Lower leg skin (tissue), 4 donors: ENCODE measurements around the gene FRA10AC1. TPM values are rescaled to one million over a fixed set of nuclear protein-coding genes. Genes with fewer than 3 reads are reported as not detected.

ENCODE experiments used
- DNase-seq, 2 donors: peaks; one replicate each; pipeline ENCODE4 v3.0.0-alpha.2; 2019; ENCODE audit warnings: low spot score in 2 of 2
- H3K4me3 ChIP-seq: fragments of 200-600 bp; sonication (generic); 2 replicates; pipeline ENCODE4 v1.5.1; 2017; ENCODE audit warnings: mild to moderate bottlenecking, low read depth; ENCODE audit not compliant: poor library complexity, severe bottlenecking
- CTCF ChIP-seq, 3 donors: fragments of 450-650 bp; IDR thresholded peaks; one replicate each; pipeline ENCODE4 v1.5.1; 2016; ENCODE audit warnings: antibody characterized with exemption in 3 of 3, mild to moderate bottlenecking in 3 of 3, moderate library complexity in 2 of 3
- POLR2A ChIP-seq, 2 donors: fragments of 450-650 bp; IDR thresholded peaks; one replicate each; pipeline ENCODE4 v1.6.1; 2016 to 2017; ENCODE audit warnings: antibody characterized with exemption in 2 of 2, mild to moderate bottlenecking in 1 of 2, moderate library complexity in 1 of 2
- WGBS, 2 donors: methylation state at CpG; one replicate each; pipeline ENCODE4 v1.1.5; 2018; 5-methylcytosine and 5-hydroxymethylcytosine counted together
- intact Hi-C: fragments of 100-400 bp; cut with DNase I; formaldehyde crosslinking; loops from one replicate; pipeline ENCODE4 v1.15.0; 2023; ENCODE audit warnings: low total_unique reads
- total RNA-seq, 4 donors: library from RNA; depleted of rRNA; stranded (reverse); fragments of >200 nt; gene quantifications; one replicate each; pipeline ENCODE4 v1.1.0, GENCODE V29; 2016

Gene FRA10AC1
- total RNA-seq, 4 donors from 2014 or later = 6.8 to 25.0 (median 11.5) TPM

GRCh38 chr10:93678805-93679587 is 23.4 kb downstream of the FRA10AC1 start:
- intact Hi-C loops = no loop called here
- TF ChIP-seq POLR2A (IDR thresholded peaks at IDR 0.05) = no peak
- TF ChIP-seq CTCF (IDR thresholded peaks at IDR 0.05) = no peak
- no peak overlapping the region for H3K4me3 ChIP-seq
- 86 to 93% methylated on average over 3 of the region's 3 CpGs for WGBS, 2 donors
- no peak for DNase-seq

DNA sequence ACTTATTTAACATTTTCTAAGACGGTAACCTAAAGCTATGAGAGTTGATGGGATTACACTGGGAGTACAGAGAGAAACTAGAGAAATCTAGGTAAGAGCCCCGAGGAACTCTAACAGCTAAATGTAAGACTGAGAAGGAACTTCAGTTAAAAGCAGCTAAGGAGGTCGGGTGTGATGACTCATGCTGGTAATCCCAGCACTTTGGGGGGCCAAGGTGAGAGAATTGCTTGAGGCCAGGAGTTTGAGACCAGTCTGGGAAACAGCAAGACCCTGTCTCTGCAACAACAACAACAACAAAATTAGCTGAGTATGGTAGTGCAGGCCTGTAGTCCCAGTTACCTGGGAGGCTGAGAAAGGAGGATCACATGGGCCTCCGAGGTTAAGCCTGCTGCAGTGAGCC is 24.0 kb downstream of the FRA10AC1 start:
- intact Hi-C loops = no loop called here
- DNase-seq = no peak
- no peak for TF ChIP-seq POLR2A (IDR thresholded peaks at IDR 0.05)
- TF ChIP-seq CTCF (IDR thresholded peaks at IDR 0.05) = no peak
- 86 to 90% methylated on average over 4 of the region's 4 CpGs for WGBS, 2 donors
- H3K4me3 ChIP-seq = no peak overlapping the region

DNA sequence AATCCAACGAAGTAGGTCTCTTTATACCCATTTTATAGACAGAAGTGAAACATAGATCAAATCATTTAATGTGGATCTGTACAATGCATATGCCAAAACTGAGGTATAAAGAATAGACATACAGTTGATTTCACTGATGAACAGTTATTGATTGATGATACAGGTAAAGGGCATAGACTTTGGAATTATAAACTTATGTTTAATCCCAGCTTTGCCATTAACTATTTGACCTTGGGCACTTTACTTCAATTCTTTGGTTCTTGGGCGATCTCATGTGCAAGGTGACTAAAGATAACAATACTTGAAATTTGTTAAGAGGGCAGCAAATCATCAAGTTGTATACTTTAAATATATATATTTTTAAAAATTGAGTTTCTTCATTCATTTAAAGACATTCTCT is 28.6 kb downstream of the FRA10AC1 start:
- 93 to 95% methylated on average over 2 of the region's 2 CpGs for WGBS, 2 donors
- no peak overlapping the region for H3K4me3 ChIP-seq
- no peak for DNase-seq
- intact Hi-C loops = no loop called here
- TF ChIP-seq CTCF (IDR thresholded peaks at IDR 0.05) (no peak), POLR2A (IDR thresholded peaks at IDR 0.05) (no peak)

DNA sequence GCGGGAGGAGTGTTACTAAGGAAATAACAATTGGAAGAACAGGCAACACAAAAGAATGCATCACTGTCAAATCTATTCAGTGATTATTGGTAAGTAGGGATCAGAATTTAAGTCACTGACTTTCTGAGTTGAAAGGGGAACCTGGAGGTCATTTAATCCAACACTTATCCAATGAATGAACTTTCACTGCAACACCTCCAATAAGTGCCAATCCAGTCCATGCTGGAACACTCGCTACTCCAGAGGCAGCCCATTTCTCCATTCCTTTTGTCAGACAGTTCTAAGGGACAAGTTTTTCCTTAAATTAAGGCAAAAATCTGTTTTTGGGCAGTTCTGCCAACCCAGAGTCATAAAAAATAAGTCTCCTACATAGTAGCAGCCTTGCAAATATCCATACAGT is 29.5 kb downstream of the FRA10AC1 start:
- TF ChIP-seq POLR2A (IDR thresholded peaks at IDR 0.05) (no peak), CTCF (IDR thresholded peaks at IDR 0.05) (no peak)
- intact Hi-C loops = no loop called here
- no peak overlapping the region for H3K4me3 ChIP-seq
- 91 to 94% methylated on average over 2 of the region's 2 CpGs for WGBS, 2 donors
- DNase-seq = no peak

DNA sequence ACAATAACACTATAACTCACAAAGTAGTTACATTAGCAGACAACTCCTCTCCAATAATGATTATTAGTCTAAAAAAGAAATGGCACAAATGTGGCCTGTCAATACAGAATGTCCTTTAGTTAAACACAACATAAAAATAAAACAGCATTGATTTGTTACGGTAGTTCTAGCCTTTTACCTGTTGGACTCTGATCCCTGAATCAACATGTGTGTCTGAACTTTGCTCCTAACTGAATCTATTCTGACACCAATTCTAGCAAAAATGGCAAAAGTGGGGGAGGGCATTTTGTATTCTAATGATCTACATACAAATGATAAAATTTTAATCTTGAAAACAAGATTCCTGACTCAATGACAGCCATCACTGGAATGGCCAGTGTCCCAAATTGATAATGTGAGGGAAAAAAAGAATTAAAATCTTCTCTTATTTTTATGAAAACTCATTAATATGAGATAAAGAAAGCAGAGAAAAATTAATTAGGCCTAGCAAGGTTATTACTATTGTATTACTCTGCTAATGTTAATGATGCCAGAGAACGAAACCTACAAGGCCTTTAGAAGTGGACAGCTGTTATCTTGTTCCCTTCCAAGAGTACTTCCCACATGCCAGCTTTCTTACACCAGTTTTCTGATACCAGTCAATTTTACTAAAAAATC is 30.2 kb downstream of the FRA10AC1 start:
- DNase-seq = no peak
- WGBS, 2 donors = 90 to 94% methylated on average over 2 of the region's 2 CpGs
- H3K4me3 ChIP-seq = no peak overlapping the region
- intact Hi-C loops = no loop called here
- no peak for TF ChIP-seq POLR2A (IDR thresholded peaks at IDR 0.05)
- TF ChIP-seq CTCF (IDR thresholded peaks at IDR 0.05) = no peak
